ENCODE results near the gene RMND5A.

Gene RMND5A

GRCh38 chr2:86790134-86790675 is 70.1 kb downstream of the RMND5A start:
- H3K4me3 ChIP-seq (ENCODE audit: low read depth, low read length), result no peak overlapping the region

- no peak within 1 kb of the TSS for H3K4me3 ChIP-seq (ENCODE audit: low read depth, low read length)
Measured at GRCh38 chr2:86790676-86791572, 70.8 kb downstream of the RMND5A start, which contains the start of gene CD8A. Gene CD8A, minus strand, starts transcription at chr2:86790913. Its CDS starts 88 bp downstream, at chr2:86790825.

GRCh38 chr2:86791573-86791972 is 71.5 kb downstream of the RMND5A start:
- no peak overlapping the region for H3K4me3 ChIP-seq (ENCODE audit: low read depth, low read length)

- H3K4me3 ChIP-seq (ENCODE audit: low read depth, low read length), result no peak overlapping the region
Measured at GRCh38 chr2:86793752-86794151, 73.7 kb downstream of the RMND5A start.

- no peak overlapping the region for H3K4me3 ChIP-seq (ENCODE audit: low read depth, low read length)
Measured at GRCh38 chr2:86794861-86795260, 74.8 kb downstream of the RMND5A start.

- no peak overlapping the region for H3K4me3 ChIP-seq (ENCODE audit: low read depth, low read length)
Measured at GRCh38 chr2:86800856-86801567, 80.9 kb downstream of the RMND5A start.

- no peak overlapping the region for H3K4me3 ChIP-seq (ENCODE audit: low read depth, low read length)
Measured at GRCh38 chr2:86806059-86806857, 86.2 kb downstream of the RMND5A start.

GRCh38 chr2:86807133-86807467 is 87.0 kb downstream of the RMND5A start:
- H3K4me3 ChIP-seq (ENCODE audit: low read depth, low read length), result peak overlapping the region; percentile 38

- H3K4me3 ChIP-seq (ENCODE audit: low read depth, low read length), result peak overlapping the region; percentile 38
Measured at GRCh38 chr2:86807468-86808275, 87.6 kb downstream of the RMND5A start.

GRCh38 chr2:86808315-86809161 is 88.4 kb downstream of the RMND5A start:
- H3K4me3 ChIP-seq (ENCODE audit: low read depth, low read length), result peak overlapping the region; percentile 38

- H3K4me3 ChIP-seq (ENCODE audit: low read depth, low read length), result no peak overlapping the region
Measured at GRCh38 chr2:86809481-86810121, 89.5 kb downstream of the RMND5A start.

- no peak overlapping the region for H3K4me3 ChIP-seq (ENCODE audit: low read depth, low read length)
Measured at GRCh38 chr2:86815611-86816010, 95.5 kb downstream of the RMND5A start.

GRCh38 chr2:86818114-86818801 is 98.2 kb downstream of the RMND5A start:
- no peak overlapping the region for H3K4me3 ChIP-seq (ENCODE audit: low read depth, low read length)

GRCh38 chr2:86818957-86819356 is 98.9 kb downstream of the RMND5A start:
- H3K4me3 ChIP-seq (ENCODE audit: low read depth, low read length), result no peak overlapping the region

GRCh38 chr2:86821306-86821705 is 101.2 kb downstream of the RMND5A start:
- no peak overlapping the region for H3K4me3 ChIP-seq (ENCODE audit: low read depth, low read length)

GRCh38 chr2:86821842-86822241 is 101.8 kb downstream of the RMND5A start:
- no peak overlapping the region for H3K4me3 ChIP-seq (ENCODE audit: low read depth, low read length)

GRCh38 chr2:86822668-86823345 is 102.7 kb downstream of the RMND5A start:
- no peak overlapping the region for H3K4me3 ChIP-seq (ENCODE audit: low read depth, low read length)

Data from iPS-11a (cell line).